ENCODE results near the gene DCDC2C. TPM values are rescaled to one million over a fixed set of nuclear protein-coding genes. Genes with fewer than 3 reads are reported as not detected.

Gene DCDC2C
- total and polyA plus RNA-seq, 8 donors, result not detected

DNA sequence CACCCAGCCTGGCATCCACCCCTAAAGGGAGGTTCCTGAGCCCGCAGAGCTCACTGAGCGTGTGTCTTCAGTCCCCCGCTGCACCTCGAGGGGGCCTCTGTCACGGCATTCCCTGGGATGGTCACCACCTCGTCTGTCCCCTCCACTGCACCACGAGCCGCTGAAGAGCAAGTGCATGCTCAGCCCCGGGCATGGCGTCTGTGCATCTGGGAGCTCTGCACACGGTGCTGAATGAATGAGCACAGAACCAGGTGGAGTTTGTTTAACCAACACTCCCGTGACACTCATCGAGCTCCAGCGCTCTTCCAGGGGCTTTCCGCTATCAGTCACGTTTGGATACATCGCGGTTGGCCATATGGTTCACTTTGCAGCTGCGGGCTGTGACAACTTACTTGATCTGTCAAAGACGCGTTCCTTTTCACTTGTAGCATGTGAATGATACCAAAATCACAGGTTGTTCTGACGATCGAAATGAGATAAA lies 36.2 kb upstream of the DCDC2C start:
- ATAC-seq (peak; percentile 59), DNase-seq (peak in 2 of 4 donors; percentile 52 to 77)
- TF ChIP-seq, protein P1, sequence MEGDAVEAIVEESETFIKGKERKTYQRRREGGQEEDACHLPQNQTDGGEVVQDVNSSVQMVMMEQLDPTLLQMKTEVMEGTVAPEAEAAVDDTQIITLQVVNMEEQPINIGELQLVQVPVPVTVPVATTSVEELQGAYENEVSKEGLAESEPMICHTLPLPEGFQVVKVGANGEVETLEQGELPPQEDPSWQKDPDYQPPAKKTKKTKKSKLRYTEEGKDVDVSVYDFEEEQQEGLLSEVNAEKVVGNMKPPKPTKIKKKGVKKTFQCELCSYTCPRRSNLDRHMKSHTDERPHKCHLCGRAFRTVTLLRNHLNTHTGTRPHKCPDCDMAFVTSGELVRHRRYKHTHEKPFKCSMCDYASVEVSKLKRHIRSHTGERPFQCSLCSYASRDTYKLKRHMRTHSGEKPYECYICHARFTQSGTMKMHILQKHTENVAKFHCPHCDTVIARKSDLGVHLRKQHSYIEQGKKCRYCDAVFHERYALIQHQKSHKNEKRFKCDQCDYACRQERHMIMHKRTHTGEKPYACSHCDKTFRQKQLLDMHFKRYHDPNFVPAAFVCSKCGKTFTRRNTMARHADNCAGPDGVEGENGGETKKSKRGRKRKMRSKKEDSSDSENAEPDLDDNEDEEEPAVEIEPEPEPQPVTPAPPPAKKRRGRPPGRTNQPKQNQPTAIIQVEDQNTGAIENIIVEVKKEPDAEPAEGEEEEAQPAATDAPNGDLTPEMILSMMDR (IDR thresholded peaks at IDR 0.05), result no peak
- Histone ChIP-seq H3K27ac (no peak overlapping the region), H3K4me1 (no peaks in the 10 kb centered on the region), H3K36me3 (no peaks in the 10 kb centered on the region), H3K9me3 (no peaks in the 10 kb centered on the region), H3K27me3 (no peaks in the 10 kb centered on the region), H3K4me3 (no peak overlapping the region)
- intact Hi-C loops (cut with DNase I), result no loop called here

DNA sequence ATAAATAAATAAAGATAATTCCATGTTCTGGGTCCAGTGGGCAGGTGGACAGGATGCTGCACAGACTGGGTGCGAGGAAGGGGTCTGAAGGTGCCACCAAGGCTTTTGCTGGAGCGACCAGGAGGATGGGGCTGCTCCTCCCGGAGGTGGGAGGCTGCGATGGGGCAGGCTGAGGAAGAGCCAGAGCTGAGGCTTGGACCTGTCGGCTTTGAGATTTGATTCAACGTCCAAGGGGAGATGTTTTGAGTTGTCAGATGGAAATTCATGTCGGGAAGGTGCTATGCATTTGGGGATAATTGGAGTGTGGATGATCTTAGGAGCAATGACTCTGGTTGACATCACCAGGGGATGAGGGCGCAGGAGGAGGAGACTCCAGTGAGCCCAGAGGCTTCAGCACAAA lies 33.7 kb upstream of the DCDC2C start:
- Histone ChIP-seq H3K27me3 (no peaks in the 10 kb centered on the region), H3K4me1 (no peaks in the 10 kb centered on the region), H3K4me3 (no peak overlapping the region), H3K9me3 (no peaks in the 10 kb centered on the region), H3K27ac (no peak overlapping the region), H3K36me3 (no peaks in the 10 kb centered on the region)
- DNase-seq (no peak), ATAC-seq (no peak)
- TF ChIP-seq, protein P1 (IDR thresholded peaks at IDR 0.05), result no peak
- intact Hi-C loops (cut with DNase I), result no loop called here

DNA sequence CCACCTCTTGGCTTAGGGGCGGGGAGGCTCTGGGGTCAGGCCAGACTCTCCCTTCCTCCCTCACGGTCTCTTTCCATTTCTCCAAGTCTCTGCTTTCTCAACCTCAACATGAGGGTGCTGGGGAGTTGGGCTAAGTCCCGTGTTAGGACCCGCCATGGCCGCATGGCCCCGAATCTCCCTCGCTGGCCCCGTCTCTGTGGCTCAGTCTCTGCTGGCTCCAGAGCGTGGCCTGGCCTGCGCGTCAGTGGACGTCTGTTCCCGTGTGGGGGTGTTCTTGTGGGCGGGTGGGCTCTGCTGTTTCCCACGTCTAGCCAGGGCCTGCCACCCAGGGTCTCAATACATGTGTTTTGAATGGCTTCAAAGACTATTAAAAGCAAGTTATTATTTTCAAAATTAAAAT lies 33.0 kb upstream of the DCDC2C start:
- no peaks in the 10 kb centered on the region for H3K9me3 ChIP-seq
- intact Hi-C loops (cut with DNase I), result no loop called here
- H3K36me3 ChIP-seq, result no peaks in the 10 kb centered on the region
- TF ChIP-seq, protein P1 (IDR thresholded peaks at IDR 0.05), result no peak
- H3K4me1 ChIP-seq, result no peaks in the 10 kb centered on the region
- DNase-seq, result no peak
- H3K27me3 ChIP-seq, result no peaks in the 10 kb centered on the region
- no peak for ATAC-seq
- H3K27ac ChIP-seq, result no peak overlapping the region
- no peak overlapping the region for H3K4me3 ChIP-seq

DNA sequence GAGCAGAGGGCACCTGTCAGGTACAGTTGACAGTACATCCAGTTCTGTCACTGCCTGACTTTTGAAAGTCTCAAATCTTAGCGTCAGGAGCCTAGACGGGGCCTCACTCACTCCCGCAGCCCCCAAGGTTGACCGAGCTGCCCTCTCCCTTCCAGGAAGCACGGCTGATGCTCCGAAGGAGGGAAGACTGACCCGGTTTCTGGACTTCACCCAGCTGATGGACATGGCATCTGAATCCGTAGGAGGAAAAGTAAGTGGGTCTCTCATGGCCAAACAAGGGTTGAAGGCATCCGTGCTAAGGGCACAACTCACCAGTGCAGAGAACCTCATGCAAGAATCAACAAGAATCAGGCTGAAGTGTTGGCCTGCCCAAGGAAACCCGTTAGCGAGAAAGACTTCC lies 32.4 kb upstream of the DCDC2C start:
- H3K36me3 ChIP-seq, result no peaks in the 10 kb centered on the region
- intact Hi-C loops (cut with DNase I), result no loop called here
- no peaks in the 10 kb centered on the region for H3K27me3 ChIP-seq
- no peaks in the 10 kb centered on the region for H3K4me1 ChIP-seq
- TF ChIP-seq, protein P1 (IDR thresholded peaks at IDR 0.05), result no peak
- DNase-seq, result no peak
- H3K9me3 ChIP-seq, result no peaks in the 10 kb centered on the region
- ATAC-seq, result no peak
- H3K27ac ChIP-seq, result no peak overlapping the region
- H3K4me3 ChIP-seq, result no peak overlapping the region

DNA sequence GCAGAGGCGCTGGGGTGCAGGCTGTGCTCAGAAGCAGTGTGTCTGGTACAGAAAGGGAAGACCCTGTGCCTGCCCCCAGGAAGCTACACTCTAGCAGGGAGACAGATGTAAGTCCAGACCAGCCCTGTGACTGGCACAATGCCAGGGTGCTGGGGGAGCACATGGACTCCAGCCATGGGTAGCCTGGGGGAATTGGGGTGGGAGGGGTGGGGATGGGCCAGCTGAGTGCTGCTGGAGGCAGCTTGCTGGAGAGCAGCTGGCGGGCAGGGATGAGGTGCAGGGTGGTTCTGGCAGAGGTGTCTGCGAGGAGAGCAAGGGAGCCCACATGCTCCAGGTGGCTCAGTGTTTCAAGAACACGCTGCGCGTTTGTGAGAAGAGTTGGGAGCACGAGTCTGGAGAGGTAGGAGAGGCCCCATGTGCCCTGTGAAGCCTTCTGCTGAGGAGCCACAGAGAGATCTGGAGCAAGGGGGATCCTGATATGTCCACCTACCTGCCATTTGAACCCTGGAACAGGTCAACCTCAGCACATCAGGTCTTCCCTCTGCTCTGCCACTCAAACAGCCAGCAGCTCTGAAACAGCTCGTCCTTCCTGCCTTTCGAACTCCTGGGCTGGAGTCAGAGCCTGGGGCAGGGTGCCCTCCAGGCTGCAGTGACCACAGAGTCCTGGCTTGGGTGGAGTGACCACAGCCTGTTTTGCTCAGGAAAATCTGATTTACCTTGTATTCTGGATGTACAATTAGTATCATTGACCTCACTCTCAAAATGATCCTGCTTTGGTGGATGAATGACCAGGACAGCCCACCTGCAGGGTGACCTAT lies 30.3 kb upstream of the DCDC2C start:
- ATAC-seq (no peak), DNase-seq (no peak)
- H3K9me3 ChIP-seq, result no peaks in the 10 kb centered on the region
- no peaks in the 10 kb centered on the region for H3K4me1 ChIP-seq
- no peaks in the 10 kb centered on the region for H3K27me3 ChIP-seq
- no peaks in the 10 kb centered on the region for H3K36me3 ChIP-seq
- intact Hi-C loops (cut with DNase I), result no loop called here
- H3K27ac ChIP-seq, result no peak overlapping the region
- TF ChIP-seq, protein P1 (IDR thresholded peaks at IDR 0.05), result no peak
- no peak overlapping the region for H3K4me3 ChIP-seq

Measured in left lung (tissue), 10 donors.